ENCODE results near the gene WDHD1. TPM values are rescaled to one million over a fixed set of nuclear protein-coding genes. Genes with fewer than 3 reads are reported as not detected.

The WDHD1 gene
- polyA plus RNA-seq, 1 donor (not counting 4 experiments of a cell fraction or from before 2014, with no cell fraction given) = 13.0 TPM

DNA sequence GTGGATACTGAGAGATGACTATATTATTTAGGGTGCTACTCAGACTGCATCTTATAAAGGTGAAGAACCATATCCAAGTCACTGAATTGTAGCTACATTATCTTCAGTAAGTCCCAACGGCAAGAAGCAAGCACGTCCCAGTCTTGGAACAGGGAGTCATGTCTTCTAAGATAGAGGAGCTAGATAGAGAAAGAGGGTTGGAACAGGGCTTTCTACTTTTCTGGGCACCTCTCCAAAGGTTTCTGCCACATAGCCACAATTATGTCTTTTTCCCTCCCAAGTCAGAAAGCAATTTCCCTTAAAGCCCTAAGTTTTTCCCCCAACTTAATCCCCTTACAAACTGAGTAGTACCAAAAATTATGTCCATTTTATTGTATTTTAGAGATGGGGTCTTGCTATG is 47.0 kb upstream of the WDHD1 start:
- Histone ChIP-seq H3K4me2 (ENCODE audit: control insufficient read depth, extremely low read depth, insufficient read depth, low read depth, low read length) (peak overlapping the region; percentile 63), H3K27ac (ENCODE audit: control insufficient read depth, insufficient read depth, low read length) (peak overlapping the region; percentile 98), H3K9me1 (ENCODE audit: control insufficient read depth, extremely low read depth, insufficient read depth, low read length) (no peaks in the 10 kb centered on the region), H2AFZ (ENCODE audit: control insufficient read depth, low read length) (no peak overlapping the region), H4K20me1 (ENCODE audit: control insufficient read depth, extremely low read depth, insufficient read depth, low read length) (no peaks in the 10 kb centered on the region), H3K9ac (ENCODE audit: control insufficient read depth, extremely low read depth, insufficient read depth, low read length) (peak overlapping the region; percentile 58), H3K27me3 (ENCODE audit: control insufficient read depth, extremely low read depth, insufficient read depth, low read length) (no peaks in the 10 kb centered on the region), H3K4me3 (ENCODE audit: control insufficient read depth in 2 of 3, extremely low read depth in 1 of 3, insufficient read depth in 2 of 3, low read depth in 1 of 3, low read length in 3 of 3) (no peak overlapping the region), H3K9me3 (ENCODE audit: control insufficient read depth, low read depth, low read length) (no peaks in the 10 kb centered on the region), H3K36me3 (ENCODE audit: control insufficient read depth in 2 of 2, extremely low read depth in 1 of 2, insufficient read depth in 2 of 2, low read length in 2 of 2) (no peaks in the 10 kb centered on the region), H3K4me1 (ENCODE audit: control insufficient read depth, extremely low read depth, insufficient read depth, low read length) (peaks cover 72% of the 10 kb centered on the region), H3K79me2 (ENCODE audit: control insufficient read depth, insufficient read depth, low read length) (no peaks in the 10 kb centered on the region)
- DNase-seq (ENCODE audit: low read depth, low spot score) (no peak), FAIRE-seq (no peak)
- no peak for TF ChIP-seq EZH2 (IDR thresholded peaks at IDR 0.05; ENCODE audit: low read length)
- TF ChIP-seq, protein P1, sequence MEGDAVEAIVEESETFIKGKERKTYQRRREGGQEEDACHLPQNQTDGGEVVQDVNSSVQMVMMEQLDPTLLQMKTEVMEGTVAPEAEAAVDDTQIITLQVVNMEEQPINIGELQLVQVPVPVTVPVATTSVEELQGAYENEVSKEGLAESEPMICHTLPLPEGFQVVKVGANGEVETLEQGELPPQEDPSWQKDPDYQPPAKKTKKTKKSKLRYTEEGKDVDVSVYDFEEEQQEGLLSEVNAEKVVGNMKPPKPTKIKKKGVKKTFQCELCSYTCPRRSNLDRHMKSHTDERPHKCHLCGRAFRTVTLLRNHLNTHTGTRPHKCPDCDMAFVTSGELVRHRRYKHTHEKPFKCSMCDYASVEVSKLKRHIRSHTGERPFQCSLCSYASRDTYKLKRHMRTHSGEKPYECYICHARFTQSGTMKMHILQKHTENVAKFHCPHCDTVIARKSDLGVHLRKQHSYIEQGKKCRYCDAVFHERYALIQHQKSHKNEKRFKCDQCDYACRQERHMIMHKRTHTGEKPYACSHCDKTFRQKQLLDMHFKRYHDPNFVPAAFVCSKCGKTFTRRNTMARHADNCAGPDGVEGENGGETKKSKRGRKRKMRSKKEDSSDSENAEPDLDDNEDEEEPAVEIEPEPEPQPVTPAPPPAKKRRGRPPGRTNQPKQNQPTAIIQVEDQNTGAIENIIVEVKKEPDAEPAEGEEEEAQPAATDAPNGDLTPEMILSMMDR (optimal IDR thresholded peaks at IDR 0.05 in 1 of 3, IDR thresholded peaks at IDR 0.05 in 1 of 3, conservative IDR thresholded peaks at IDR 0.05 in 1 of 3; ENCODE audit: extremely low read depth in 1 of 3, insufficient read depth in 2 of 3, low read length in 3 of 3) = no peak
- dilution Hi-C loops (cut with MboI; ENCODE audit: extremely low pct_ligation_motif_present, low sequenced_read_pairs) = no loop called here

DNA sequence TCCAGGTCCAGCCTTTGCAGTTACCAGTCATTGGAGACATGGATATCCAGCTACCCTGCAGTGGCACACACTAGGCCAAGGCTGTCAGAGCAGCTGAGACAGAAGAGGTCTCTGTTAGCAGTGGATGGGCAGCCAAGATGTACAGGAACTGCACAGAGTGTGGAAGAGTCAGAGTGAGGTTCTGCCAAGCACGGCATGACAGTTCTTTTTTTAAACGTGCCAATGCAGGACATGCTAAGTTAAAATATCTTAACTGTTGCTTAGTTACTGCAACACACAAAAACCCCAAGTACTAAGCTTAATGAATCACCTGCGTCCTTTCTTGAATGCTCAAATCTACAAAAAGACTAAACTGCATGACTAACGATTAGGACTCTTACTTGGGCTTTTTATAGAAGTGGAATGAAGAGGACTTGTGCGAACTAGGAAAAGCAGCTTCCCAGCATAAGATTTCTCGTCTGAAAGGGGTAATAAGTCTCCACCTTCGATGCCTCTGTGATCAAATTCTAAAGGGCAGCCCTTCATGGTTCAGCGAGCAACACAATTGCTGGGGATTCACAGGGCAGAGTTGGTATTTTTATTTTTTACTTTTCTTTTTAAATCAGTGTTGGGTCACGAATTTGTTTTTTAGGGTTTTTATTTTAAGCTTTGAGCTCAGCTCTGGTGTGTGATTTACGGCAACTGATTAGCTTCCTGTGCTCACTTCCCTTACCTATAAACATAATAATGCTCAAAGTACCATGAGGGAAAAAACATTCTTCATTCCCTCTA is 45.2 kb upstream of the WDHD1 start:
- Histone ChIP-seq H3K9ac (ENCODE audit: control insufficient read depth, extremely low read depth, insufficient read depth, low read length) (peak overlapping the region; percentile 84), H3K27me3 (ENCODE audit: control insufficient read depth, extremely low read depth, insufficient read depth, low read length) (no peaks in the 10 kb centered on the region), H3K9me1 (ENCODE audit: control insufficient read depth, extremely low read depth, insufficient read depth, low read length) (no peaks in the 10 kb centered on the region), H3K4me3 (ENCODE audit: control insufficient read depth in 2 of 3, extremely low read depth in 1 of 3, insufficient read depth in 2 of 3, low read depth in 1 of 3, low read length in 3 of 3) (peak overlapping the region in 1 of 3 experiments; percentile 31), H3K9me3 (ENCODE audit: control insufficient read depth, low read depth, low read length) (no peaks in the 10 kb centered on the region), H3K27ac (ENCODE audit: control insufficient read depth, insufficient read depth, low read length) (peak overlapping the region; percentile 98), H4K20me1 (ENCODE audit: control insufficient read depth, extremely low read depth, insufficient read depth, low read length) (no peaks in the 10 kb centered on the region), H2AFZ (ENCODE audit: control insufficient read depth, low read length) (no peak overlapping the region), H3K4me2 (ENCODE audit: control insufficient read depth, extremely low read depth, insufficient read depth, low read depth, low read length) (peak overlapping the region; percentile 81), H3K4me1 (ENCODE audit: control insufficient read depth, extremely low read depth, insufficient read depth, low read length) (peaks cover 59% of the 10 kb centered on the region), H3K79me2 (ENCODE audit: control insufficient read depth, insufficient read depth, low read length) (no peaks in the 10 kb centered on the region), H3K36me3 (ENCODE audit: control insufficient read depth in 2 of 2, extremely low read depth in 1 of 2, insufficient read depth in 2 of 2, low read length in 2 of 2) (peaks cover 2 to 9% of the 10 kb centered on the region in 2 experiments)
- FAIRE-seq (peak; percentile 81), DNase-seq (ENCODE audit: low read depth, low spot score) (peak; percentile 65)
- dilution Hi-C loops (cut with MboI; ENCODE audit: extremely low pct_ligation_motif_present, low sequenced_read_pairs) = no loop called here
- no peak for TF ChIP-seq EZH2 (IDR thresholded peaks at IDR 0.05; ENCODE audit: low read length)
- TF ChIP-seq, protein P1 (optimal IDR thresholded peaks at IDR 0.05 in 1 of 3, IDR thresholded peaks at IDR 0.05 in 1 of 3, conservative IDR thresholded peaks at IDR 0.05 in 1 of 3; ENCODE audit: extremely low read depth in 1 of 3, insufficient read depth in 2 of 3, low read length in 3 of 3) = no peak
